ENCODE results near the gene AMOTL1. TPM values are rescaled to one million over a fixed set of nuclear protein-coding genes. Genes with fewer than 3 reads are reported as not detected.

The AMOTL1 gene
- 22.6 and 29.5 TPM in 2 replicates for total RNA-seq (ENCODE audit: low replicate concordance)

- Mint-ChIP-seq H3K4me3 (no peak within 1 kb of the TSS), H3K27ac (peak within 1 kb of the TSS; percentile 79), H3K27me3 (ENCODE audit: insufficient read depth, low read depth) (peaks cover 2% of the 10 kb centered on the region), H3K4me1 (peaks cover 24% of the 10 kb centered on the region), H3K36me3 (peaks cover 19% of the 10 kb centered on the region), H3K9me3 (peaks cover 13% of the 10 kb centered on the region)
- TF ChIP-seq EZH2phosphoT487 (IDR thresholded peaks at IDR 0.05) = no peak
- peak; percentile 30 for TF ChIP-seq EZH2 (IDR thresholded peaks at IDR 0.05)
- TF ChIP-seq CTCF (IDR thresholded peaks at IDR 0.05) = no peak
- H3K9me3 ChIP-seq (ENCODE audit: low read depth) = no peaks in the 10 kb centered on the region
- no peak within 1 kb of the TSS for H3K27ac ChIP-seq
- H3K36me3 ChIP-seq = no peaks in the 10 kb centered on the region
- peaks cover 16% of the 10 kb centered on the region for H3K27me3 ChIP-seq
- peaks cover 13% of the 10 kb centered on the region for H3F3A ChIP-seq (ENCODE audit: low read depth)
- peaks cover 23% of the 10 kb centered on the region for H3K4me1 ChIP-seq
- peaks cover 33% of the 10 kb centered on the region for H4K20me1 ChIP-seq (ENCODE audit: low read depth)
- H3K4me3 ChIP-seq = peak within 1 kb of the TSS; percentile 96
- peak within 1 kb of the TSS; percentile 72 for H3K9ac ChIP-seq
- DNase-seq (ENCODE audit: low spot score) = peak; percentile 94
- H3K4me2 ChIP-seq = peak within 1 kb of the TSS; percentile 99
- H2AFZ ChIP-seq (replicated peaks) = peak within 1 kb of the TSS; percentile 95
- H3K79me2 ChIP-seq (ENCODE audit: low read depth) = peaks cover 45% of the 10 kb centered on the region
Observed at GRCh38 chr11:94767701-94768601, at the start of gene AMOTL1. Gene AMOTL1 (plus strand): TSS chr11:94768356. CDS start chr11:94768512, 156 bp downstream.

GRCh38 chr11:94719876-94720275 lies 48.3 kb upstream of the AMOTL1 start:
- H3K4me1 Mint-ChIP-seq = no peaks in the 10 kb centered on the region
- H3K4me3 Mint-ChIP-seq = no peak overlapping the region
- no peaks in the 10 kb centered on the region for H3K27me3 Mint-ChIP-seq (ENCODE audit: insufficient read depth, low read depth)

GRCh38 chr11:94721565-94722292 lies 46.4 kb upstream of the AMOTL1 start:
- no peak overlapping the region for H2AFZ ChIP-seq (replicated peaks)
- no peaks in the 10 kb centered on the region for H3F3A ChIP-seq (ENCODE audit: low read depth)
- H3K4me1 ChIP-seq = no peaks in the 10 kb centered on the region
- Mint-ChIP-seq H3K27ac (no peak overlapping the region), H3K36me3 (no peaks in the 10 kb centered on the region), H3K27me3 (ENCODE audit: insufficient read depth, low read depth) (no peaks in the 10 kb centered on the region), H3K9me3 (peaks cover 4% of the 10 kb centered on the region), H3K4me1 (no peaks in the 10 kb centered on the region), H3K4me3 (no peak overlapping the region)
- no peaks in the 10 kb centered on the region for H3K27me3 ChIP-seq
- H3K36me3 ChIP-seq = peaks cover 4% of the 10 kb centered on the region
- DNase-seq (ENCODE audit: low spot score) = no peak
- no peak overlapping the region for H3K9ac ChIP-seq
- H3K4me3 ChIP-seq = no peak overlapping the region
- no peaks in the 10 kb centered on the region for H3K79me2 ChIP-seq (ENCODE audit: low read depth)
- H3K4me2 ChIP-seq = no peak overlapping the region
- no peaks in the 10 kb centered on the region for H3K9me3 ChIP-seq (ENCODE audit: low read depth)
- no peaks in the 10 kb centered on the region for H4K20me1 ChIP-seq (ENCODE audit: low read depth)
- TF ChIP-seq EZH2phosphoT487 (IDR thresholded peaks at IDR 0.05) (no peak), CTCF (IDR thresholded peaks at IDR 0.05) (no peak)
- H3K27ac ChIP-seq = no peak overlapping the region

More at GRCh38 chr11:94719876-94720275, 48.3 kb upstream of the AMOTL1 start:
- DNase-seq (ENCODE audit: low spot score) = no peak
- H2AFZ ChIP-seq (replicated peaks) = no peak overlapping the region
- no peaks in the 10 kb centered on the region for H3K79me2 ChIP-seq (ENCODE audit: low read depth)
- no peak overlapping the region for H3K4me2 ChIP-seq
- H3K27me3 ChIP-seq = no peaks in the 10 kb centered on the region
- Mint-ChIP-seq H3K36me3 (no peaks in the 10 kb centered on the region), H3K9me3 (peaks cover 4% of the 10 kb centered on the region), H3K27ac (no peak overlapping the region)
- no peaks in the 10 kb centered on the region for H3F3A ChIP-seq (ENCODE audit: low read depth)
- no peak overlapping the region for H3K4me3 ChIP-seq
- H3K9me3 ChIP-seq (ENCODE audit: low read depth) = no peaks in the 10 kb centered on the region
- H3K4me1 ChIP-seq = no peaks in the 10 kb centered on the region
- H3K36me3 ChIP-seq = peaks cover 4% of the 10 kb centered on the region
- TF ChIP-seq EZH2phosphoT487 (IDR thresholded peaks at IDR 0.05) = no peak
- no peak for TF ChIP-seq EZH2 (IDR thresholded peaks at IDR 0.05)
- H4K20me1 ChIP-seq (ENCODE audit: low read depth) = no peaks in the 10 kb centered on the region
- H3K9ac ChIP-seq = no peak overlapping the region
- no peak overlapping the region for H3K27ac ChIP-seq
